Measurements from ENCODE around the gene SPR.

- no peak for TF ChIP-seq POLR2A (IDR thresholded peaks at IDR 0.05)
- no peak for TF ChIP-seq EP300 (IDR thresholded peaks at IDR 0.05; ENCODE audit: low read depth)
- TF ChIP-seq, protein P1, sequence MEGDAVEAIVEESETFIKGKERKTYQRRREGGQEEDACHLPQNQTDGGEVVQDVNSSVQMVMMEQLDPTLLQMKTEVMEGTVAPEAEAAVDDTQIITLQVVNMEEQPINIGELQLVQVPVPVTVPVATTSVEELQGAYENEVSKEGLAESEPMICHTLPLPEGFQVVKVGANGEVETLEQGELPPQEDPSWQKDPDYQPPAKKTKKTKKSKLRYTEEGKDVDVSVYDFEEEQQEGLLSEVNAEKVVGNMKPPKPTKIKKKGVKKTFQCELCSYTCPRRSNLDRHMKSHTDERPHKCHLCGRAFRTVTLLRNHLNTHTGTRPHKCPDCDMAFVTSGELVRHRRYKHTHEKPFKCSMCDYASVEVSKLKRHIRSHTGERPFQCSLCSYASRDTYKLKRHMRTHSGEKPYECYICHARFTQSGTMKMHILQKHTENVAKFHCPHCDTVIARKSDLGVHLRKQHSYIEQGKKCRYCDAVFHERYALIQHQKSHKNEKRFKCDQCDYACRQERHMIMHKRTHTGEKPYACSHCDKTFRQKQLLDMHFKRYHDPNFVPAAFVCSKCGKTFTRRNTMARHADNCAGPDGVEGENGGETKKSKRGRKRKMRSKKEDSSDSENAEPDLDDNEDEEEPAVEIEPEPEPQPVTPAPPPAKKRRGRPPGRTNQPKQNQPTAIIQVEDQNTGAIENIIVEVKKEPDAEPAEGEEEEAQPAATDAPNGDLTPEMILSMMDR (IDR thresholded peaks at IDR 0.05), result no peak
- TF ChIP-seq POLR2AphosphoS5 (IDR thresholded peaks at IDR 0.05), result no peak
These were observed 11.3 kb downstream of the SPR start for GRCh38 chr2:72898585-72898906.
